A673 (cell line): ENCODE data around the gene TRPT1. TPM values are rescaled to one million over a fixed set of nuclear protein-coding genes. Genes with fewer than 3 reads are reported as not detected.
A peak's percentile ranks its signal among the peaks of the same experiment; 100 is the strongest.

Experiments used
- BruUV-seq: library from RNA; stranded (reverse); fragments of 400-500 nt; replicated peaks from 2 replicates; lab custom pipeline; 2021; lab: Mats Ljungman, UMichigan
- CTCF ChIA-PET: fragments of 300-600 bp; sonication (Branson Sonifier 250); formaldehyde crosslinking; loops from one replicate; lab custom pipeline; 2022; ENCODE audit warnings: antibody characterized with exemption; lab: Charles Lee
- POLR2A ChIA-PET: fragments of 300-600 bp; sonication (Branson Sonifier 250); formaldehyde crosslinking; loops from one replicate; lab custom pipeline; 2022; ENCODE audit warnings: antibody characterized with exemption; ENCODE audit not compliant: low non-redundant PET; lab: Charles Lee
- DNase-seq: peaks from one replicate; pipeline ENCODE4 v3.0.0-alpha.2; 2015; ENCODE audit warnings: low spot score
- H3K27ac ChIP-seq: fragments of 200-600 bp; sonication (generic); 2 replicates; pipeline ENCODE4 v1.5.1; 2016; ENCODE audit warnings: mixed run types, low read depth, mild to moderate bottlenecking, mixed read lengths, antibody characterized with exemption, low read length; ENCODE audit not compliant: poor library complexity, severe bottlenecking
- H3K27me3 ChIP-seq: fragments of 200-600 bp; sonication (generic); replicated peaks from 2 replicates; pipeline ENCODE4 v1.6.1; 2017; ENCODE audit warnings: mixed run types, low read depth, mild to moderate bottlenecking, mixed read lengths, antibody characterized with exemption, low read length; ENCODE audit not compliant: insufficient read depth, poor library complexity
- H3K36me3 ChIP-seq: fragments of 200-600 bp; sonication (generic); 2 replicates; pipeline ENCODE4 v1.6.1; 2016; ENCODE audit warnings: mixed run types, mild to moderate bottlenecking, mixed read lengths, antibody characterized with exemption, low read length; ENCODE audit not compliant: insufficient read depth, poor library complexity, severe bottlenecking
- H3K4me1 ChIP-seq: fragments of 200-600 bp; sonication (generic); 2 replicates; pipeline ENCODE4 v1.6.1; 2017; ENCODE audit warnings: mixed run types, mild to moderate bottlenecking, mixed read lengths, antibody characterized with exemption, low read length; ENCODE audit not compliant: insufficient read depth, poor library complexity, severe bottlenecking
- H3K4me3 ChIP-seq: fragments of 200-600 bp; sonication (generic); 2 replicates; pipeline ENCODE4 v1.5.1; 2016; ENCODE audit warnings: low read depth, mixed run types, mild to moderate bottlenecking, mixed read lengths, low read length; ENCODE audit not compliant: poor library complexity, severe bottlenecking
- H3K9me3 ChIP-seq: fragments of 200-600 bp; sonication (generic); 2 replicates; pipeline ENCODE4 v1.6.1; 2016; ENCODE audit warnings: mixed run types, low read depth, mild to moderate bottlenecking, mixed read lengths, antibody characterized with exemption, low read length; ENCODE audit not compliant: poor library complexity, severe bottlenecking
- CTCF ChIP-seq: fragments of 300-800, 200-600 bp; sonication (generic); conservative IDR thresholded peaks from 2 replicates; pipeline ENCODE4 v1.5.1; 2017; ENCODE audit warnings: low read depth, mild to moderate bottlenecking, antibody characterized with exemption, low read length, moderate library complexity, mixed read lengths
- EZH2 ChIP-seq: fragments of 200-600 bp; sonication (generic); IDR thresholded peaks from 2 replicates; pipeline ENCODE4 v1.6.1; 2017; ENCODE audit warnings: borderline replicate concordance, low read depth, mild to moderate bottlenecking, mixed read lengths, antibody characterized with exemption, low read length; ENCODE audit not compliant: poor library complexity, severe bottlenecking
- intact Hi-C: fragments of 100-400 bp; cut with micrococcal nuclease; formaldehyde crosslinking; loops from one replicate; pipeline ENCODE4 v1.10.0; 2022; ENCODE audit not compliant: unreplicated experiment
- total RNA-seq: library from RNA; stranded (reverse); gene quantifications from 2 replicates; pipeline ENCODE4 v1.2.3, GENCODE V29; 2021

Gene TRPT1
- total RNA-seq, 1 experiment from 2014 or later, result 43.6 TPM

- BruUV-seq, result TSS peak; percentile 45
These were observed 43.7 kb upstream of the TRPT1 start for GRCh38 chr11:64269540-64270220.

GRCh38 chr11:64268893-64269539 lies 43.0 kb upstream of the TRPT1 start:
- Histone ChIP-seq H3K27ac (peak overlapping the region; percentile 94), H3K9me3 (no peaks in the 10 kb centered on the region), H3K4me3 (peak overlapping the region; percentile 78), H3K27me3 (no peaks in the 10 kb centered on the region), H3K36me3 (peaks cover 17% of the 10 kb centered on the region), H3K4me1 (peaks cover 16% of the 10 kb centered on the region)
- CTCF ChIA-PET, result interaction anchor here (1.7 kb wide), 1 partner anchor 86 kb away, joined by 4 read pairs; no protein-coding TSS in a partner anchor
- BruUV-seq, result no TSS peak
- DNase-seq, result no peak
- intact Hi-C loops, result no loop called here
- POLR2A ChIA-PET, result no interaction called here
- TF ChIP-seq CTCF (no peak), EZH2 (no peak)

More at GRCh38 chr11:64269540-64270220, 43.7 kb upstream of the TRPT1 start:
- Histone ChIP-seq H3K4me3 (peak overlapping the region; percentile 78), H3K27me3 (no peaks in the 10 kb centered on the region), H3K9me3 (no peaks in the 10 kb centered on the region), H3K36me3 (peaks cover 12% of the 10 kb centered on the region), H3K4me1 (peaks cover 16% of the 10 kb centered on the region), H3K27ac (peak overlapping the region; percentile 94)
- POLR2A ChIA-PET, result no interaction called here
- TF ChIP-seq CTCF (0 out of 2 replicates have a peak, but pooled peaks have one; percentile 22), EZH2 (no peak)
- CTCF ChIA-PET, result interaction anchor here (1.0 to 2.7 kb wide), 4 partner anchors 18 to 86 kb away, joined by 4 to 11 read pairs (median 8); no protein-coding TSS in a partner anchor
- intact Hi-C loops, result loop anchor here (2.0 kb wide), 2 partner anchors 15 to 35 kb away; partner anchors contain the start of genes BAD, ESRRA and GPR137
- peak; percentile 100 for DNase-seq

DNA sequence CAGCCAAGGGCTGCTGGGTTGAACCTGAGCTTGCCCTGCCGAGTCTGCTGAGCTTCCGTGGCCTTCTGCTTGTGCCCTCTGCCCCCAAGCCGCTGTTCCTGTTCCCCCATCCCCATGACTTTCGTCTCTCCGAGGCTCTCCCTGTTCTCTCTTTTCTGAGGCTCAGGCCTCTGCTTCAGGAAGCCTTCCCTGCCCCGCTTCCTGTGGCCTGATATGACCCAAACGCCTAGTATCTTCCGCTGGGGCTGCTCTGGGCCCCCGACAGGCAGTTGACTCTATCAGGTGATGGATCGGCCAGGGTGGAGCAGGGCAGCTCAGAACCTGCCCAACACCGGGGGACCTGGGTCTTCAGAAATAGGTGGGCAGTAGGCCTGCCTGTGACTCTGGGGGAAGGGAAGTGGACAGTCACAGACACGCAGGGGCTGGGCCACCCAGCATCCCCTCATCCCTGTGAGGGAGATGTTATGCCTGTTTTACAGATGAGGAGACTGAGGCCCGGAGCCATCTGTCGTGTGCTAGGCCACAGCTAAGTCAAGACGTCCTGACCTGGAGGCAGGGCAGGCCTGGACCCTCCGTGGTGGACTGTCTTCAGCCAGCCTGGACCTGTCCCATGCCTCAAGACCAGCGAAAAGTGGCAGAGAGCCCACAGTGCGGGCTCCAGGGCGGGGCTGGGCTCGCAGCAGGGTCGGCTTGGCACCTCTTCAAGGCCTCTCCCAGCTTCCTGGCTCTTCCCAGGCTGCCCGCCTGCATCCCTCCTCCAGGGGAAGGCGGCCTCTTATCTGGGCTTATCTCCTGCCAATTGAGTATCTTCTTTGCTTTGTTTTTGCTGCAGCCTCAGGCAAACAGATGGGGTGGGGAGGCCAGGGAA lies 42.3 kb upstream of the TRPT1 start:
- H3K27ac ChIP-seq, result peak overlapping the region; percentile 94
- ChIA-PET CTCF (interaction anchor here (1.7 kb wide), 1 partner anchor 87 kb away, joined by 4 read pairs; no protein-coding TSS in a partner anchor), POLR2A (no interaction called here)
- H3K4me3 ChIP-seq, result peak overlapping the region; percentile 78
- peaks cover 25% of the 10 kb centered on the region for H3K36me3 ChIP-seq
- intact Hi-C loops, result no loop called here
- TF ChIP-seq EZH2 (no peak), CTCF (no peak)
- peaks cover 16% of the 10 kb centered on the region for H3K4me1 ChIP-seq
- no peaks in the 10 kb centered on the region for H3K27me3 ChIP-seq
- peak; percentile 47 for DNase-seq
- H3K9me3 ChIP-seq, result no peaks in the 10 kb centered on the region
- BruUV-seq, result no TSS peak
